IPS-18c (cell line): ENCODE results near the gene FANK1.
"Not testable (repeated sequence)": the region's sequence is repeated elsewhere in the genome, so short reads cannot be mapped to it uniquely, and the experiment has no call there.

Source experiments
- H3K4me3 ChIP-seq: 2 replicates; pipeline ENCODE4 v1.7.0; 2013; ENCODE audit warnings: low read depth, mild to moderate bottlenecking, low read length, moderate library complexity; ENCODE audit not compliant: insufficient read depth
- H3K9me3 ChIP-seq: one replicate; pipeline ENCODE4 v1.6.1; 2013; ENCODE audit warnings: mild to moderate bottlenecking, low read length, moderate library complexity; ENCODE audit not compliant: control insufficient read depth, insufficient read depth

The FANK1 gene

GRCh38 chr10:125896088-125896934 lies at the start of gene FANK1:
Gene FANK1, plus strand, starts transcription at chr10:125896564. Its CDS starts 79 bp downstream, at chr10:125896643.
- H3K9me3 ChIP-seq: not testable (repeated sequence)
- peak within 1 kb of the TSS; percentile 72 for H3K4me3 ChIP-seq

DNA sequence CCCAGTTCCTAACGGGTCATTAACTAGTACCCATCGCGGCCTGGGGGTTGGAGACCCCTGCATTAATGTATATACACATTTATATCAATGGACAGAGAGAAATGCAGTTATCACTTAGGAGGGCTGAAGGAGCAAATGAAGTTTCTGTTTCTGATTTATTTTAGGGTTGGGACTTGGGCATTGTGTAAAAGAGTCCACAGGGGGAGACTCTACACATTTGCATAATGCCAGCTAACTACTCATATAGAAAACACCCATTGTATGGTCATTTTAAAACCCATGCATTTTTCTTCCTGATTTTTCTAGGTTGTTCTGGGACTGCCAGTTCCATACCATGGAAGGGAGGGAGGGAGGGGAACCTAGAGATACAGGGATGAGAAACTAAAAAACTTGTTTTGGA lies 49.5 kb upstream of the FANK1 start:
- H3K4me3 ChIP-seq: no peak overlapping the region
- no peaks in the 10 kb centered on the region for H3K9me3 ChIP-seq

GRCh38 chr10:125848371-125848770 lies 48.0 kb upstream of the FANK1 start:
- Histone ChIP-seq H3K4me3 (no peak overlapping the region), H3K9me3 (no peaks in the 10 kb centered on the region)

DNA sequence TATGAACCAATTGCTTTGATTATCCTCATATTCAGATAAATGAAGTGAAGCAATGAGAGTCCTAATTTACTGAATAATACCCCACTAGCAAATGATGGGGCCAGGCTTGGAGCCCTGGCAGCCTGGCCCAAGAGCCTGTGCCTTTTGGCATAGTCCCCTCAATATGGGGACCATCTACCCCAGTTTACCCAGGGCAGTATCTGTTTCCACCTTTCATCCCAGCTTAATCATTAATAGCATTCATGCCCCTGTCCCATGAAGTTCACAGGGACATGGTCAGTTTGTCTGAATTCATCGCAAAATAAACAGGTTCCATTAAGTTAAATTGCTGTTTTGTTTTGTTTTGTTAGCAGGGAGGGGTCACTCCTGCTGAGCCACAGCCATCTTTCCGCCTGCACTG lies 47.5 kb upstream of the FANK1 start:
- Histone ChIP-seq H3K9me3 (no peaks in the 10 kb centered on the region), H3K4me3 (no peak overlapping the region)

DNA sequence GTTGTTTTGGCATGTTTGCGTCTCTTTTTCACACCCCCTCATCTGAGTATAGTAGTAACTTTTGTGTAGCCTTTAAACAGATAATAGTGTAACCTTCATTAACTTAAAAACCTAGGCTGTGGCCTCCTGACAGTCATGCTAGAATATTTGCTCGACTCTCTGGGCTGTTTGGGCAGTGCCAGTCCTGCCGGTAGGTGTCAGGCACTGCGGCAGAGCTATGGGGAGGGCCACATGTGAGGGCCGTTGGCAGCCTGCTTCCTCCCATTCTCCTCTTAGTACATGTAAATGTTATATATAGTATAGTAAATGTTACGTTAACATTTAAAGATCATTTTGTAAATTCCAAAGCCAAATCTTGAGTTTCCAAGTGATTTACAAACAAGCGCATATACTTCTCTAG lies 46.9 kb upstream of the FANK1 start:
- H3K9me3 ChIP-seq: no peaks in the 10 kb centered on the region
- H3K4me3 ChIP-seq: no peak overlapping the region

- Histone ChIP-seq H3K4me3 (no peak overlapping the region), H3K9me3 (no peaks in the 10 kb centered on the region)
Measured at GRCh38 chr10:125850766-125851731, 45.3 kb upstream of the FANK1 start.

DNA sequence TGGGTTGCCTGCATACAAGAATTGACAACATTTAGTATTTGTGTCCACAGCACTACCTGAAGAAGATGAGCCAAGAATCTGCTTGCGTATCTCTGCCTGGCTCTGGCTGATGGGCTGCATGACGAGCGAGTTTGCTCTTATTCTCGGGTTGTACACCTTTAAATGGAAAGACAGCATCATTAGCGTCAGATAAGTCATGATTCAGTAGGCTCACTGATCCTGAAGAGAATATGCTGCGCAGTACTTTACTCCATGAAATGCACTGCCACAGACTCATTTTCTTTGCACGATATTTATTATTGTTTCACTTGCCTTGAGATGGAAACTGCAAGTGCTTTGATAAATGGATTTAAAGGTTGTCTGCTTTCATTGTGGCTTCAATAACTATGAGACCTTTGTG lies 43.9 kb upstream of the FANK1 start:
- no peaks in the 10 kb centered on the region for H3K9me3 ChIP-seq
- H3K4me3 ChIP-seq: no peak overlapping the region

DNA sequence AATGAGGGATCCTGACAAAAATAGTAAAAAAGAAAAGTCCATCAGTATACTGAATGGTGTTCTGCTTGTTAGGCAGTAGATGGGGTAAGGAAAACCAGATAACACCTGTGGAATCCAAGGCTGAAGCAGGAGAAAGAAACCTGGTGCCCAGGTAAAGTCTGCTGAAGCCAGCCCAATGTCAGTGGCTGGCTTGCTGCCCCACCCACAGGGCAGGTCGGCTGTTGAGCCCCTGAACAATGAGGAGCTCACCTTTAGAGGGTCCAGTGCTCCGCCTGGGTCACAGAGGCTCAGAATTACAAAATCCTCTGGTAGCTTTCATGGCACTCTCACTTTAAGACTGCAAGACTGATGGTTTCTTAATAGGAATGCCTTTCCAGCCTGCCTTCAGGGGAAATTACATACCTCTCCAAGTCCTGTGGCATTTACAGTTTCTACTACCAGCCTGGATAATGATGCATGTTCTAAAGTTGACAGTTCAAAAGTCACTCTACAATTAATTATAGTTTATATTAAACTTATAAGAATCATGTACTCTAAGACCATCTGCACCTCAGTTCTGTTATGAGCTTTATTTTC lies 39.1 kb upstream of the FANK1 start:
- Histone ChIP-seq H3K9me3 (no peaks in the 10 kb centered on the region), H3K4me3 (no peak overlapping the region)

GRCh38 chr10:125859128-125859817 lies 37.1 kb upstream of the FANK1 start:
- Histone ChIP-seq H3K9me3 (no peaks in the 10 kb centered on the region), H3K4me3 (no peak overlapping the region)

DNA sequence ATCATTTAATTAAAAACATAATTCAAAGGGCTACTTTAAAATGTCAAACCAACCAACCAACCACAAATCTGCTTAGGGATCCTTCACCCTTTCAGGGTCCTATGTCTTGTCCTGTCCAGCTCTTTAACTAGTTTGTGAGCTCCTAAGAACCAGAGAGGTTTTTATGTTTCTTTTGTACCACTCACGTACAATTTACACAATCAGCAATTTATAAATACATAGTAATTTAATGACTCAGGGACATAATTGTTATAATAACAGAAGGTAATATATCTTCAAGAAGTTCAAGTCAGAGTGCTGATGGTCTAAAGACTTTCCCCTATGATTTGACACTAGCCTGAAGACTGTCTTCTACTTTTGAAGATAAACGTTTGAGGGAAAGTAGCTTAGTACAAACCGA lies 31.2 kb upstream of the FANK1 start:
- Histone ChIP-seq H3K4me3 (no peak overlapping the region), H3K9me3 (no peaks in the 10 kb centered on the region)

- Histone ChIP-seq H3K4me3 (no peak overlapping the region), H3K9me3 (no peaks in the 10 kb centered on the region)
Measured at GRCh38 chr10:125866421-125867029, 29.8 kb upstream of the FANK1 start.

GRCh38 chr10:125868372-125868975 lies 27.9 kb upstream of the FANK1 start:
- no peak overlapping the region for H3K4me3 ChIP-seq
- no peaks in the 10 kb centered on the region for H3K9me3 ChIP-seq

DNA sequence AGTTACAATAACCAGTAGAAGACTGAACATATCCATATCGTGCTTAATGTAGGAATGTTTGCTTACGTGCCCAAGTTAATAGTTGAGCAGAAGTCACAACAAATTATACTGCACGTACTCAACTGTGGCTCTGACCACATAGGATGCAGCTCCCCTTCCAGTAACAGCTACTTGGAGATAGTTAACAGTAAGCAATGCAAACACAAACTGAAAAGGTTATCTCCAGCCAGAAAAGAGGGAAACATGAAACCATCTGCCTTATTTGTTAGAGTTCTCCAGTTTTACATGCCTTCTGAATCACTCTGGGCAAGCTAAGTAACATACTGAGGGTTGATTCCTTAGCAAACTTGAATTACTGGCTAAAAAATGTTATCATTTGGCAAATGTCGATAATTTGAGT lies 25.0 kb upstream of the FANK1 start:
- H3K9me3 ChIP-seq: peaks cover 3% of the 10 kb centered on the region
- no peak overlapping the region for H3K4me3 ChIP-seq

GRCh38 chr10:125878957-125879835 lies 17.2 kb upstream of the FANK1 start:
- H3K9me3 ChIP-seq: peaks cover 3% of the 10 kb centered on the region
- no peak overlapping the region for H3K4me3 ChIP-seq

GRCh38 chr10:125880719-125881118 lies 15.6 kb upstream of the FANK1 start:
- Histone ChIP-seq H3K4me3 (peak overlapping the region; percentile 2; the same call in 1 of the 2 replicates), H3K9me3 (peaks cover 3% of the 10 kb centered on the region)
